Activated T-cell treated with anti-CD3 and anti-CD28 coated beads, Interleukin-2, amount 50 U/mL, for 4 hours (primary cell): ENCODE data around the gene IL4R. TPM values are rescaled to one million over a fixed set of nuclear protein-coding genes. Genes with fewer than 3 reads are reported as not detected.
"Not testable (repeated sequence)": the region's sequence is repeated elsewhere in the genome, so short reads cannot be mapped to it uniquely, and the experiment has no call there.

Experiments
- ATAC-seq, 2 donors: fragments of 200-7000 bp; cut with Tn5 transposase; one replicate each; pipeline ENCODE4 v1.10.0; 2021
- DNase-seq: peaks from one replicate; pipeline ENCODE4 v3.0.0-alpha.2; 2020
- H3K27me3 Mint-ChIP-seq: one replicate; pipeline ENCODE4 v1.8.0; 2021; ENCODE audit warnings: low read depth, mixed read lengths
- H3K36me3 Mint-ChIP-seq: one replicate; pipeline ENCODE4 v1.8.0; 2022; ENCODE audit warnings: mixed read lengths; ENCODE audit not compliant: insufficient read depth
- H3K4me1 Mint-ChIP-seq: one replicate; pipeline ENCODE4 v1.8.0; 2021; ENCODE audit warnings: low read depth, mixed read lengths
- H3K4me3 Mint-ChIP-seq: one replicate; pipeline ENCODE4 v1.8.0; 2021; ENCODE audit warnings: mild to moderate bottlenecking, moderate library complexity, mixed read lengths
- H3K9me3 Mint-ChIP-seq: one replicate; pipeline ENCODE4 v1.8.0; 2021; ENCODE audit warnings: mixed read lengths
- total RNA-seq, 3 donors: library from RNA; stranded (reverse); gene quantifications; one replicate each; pipeline ENCODE4 v1.2.1, GENCODE V29; 2021

The IL4R gene
- total RNA-seq, 3 donors from 2014 or later, result 110 to 143 (median 140) TPM

DNA sequence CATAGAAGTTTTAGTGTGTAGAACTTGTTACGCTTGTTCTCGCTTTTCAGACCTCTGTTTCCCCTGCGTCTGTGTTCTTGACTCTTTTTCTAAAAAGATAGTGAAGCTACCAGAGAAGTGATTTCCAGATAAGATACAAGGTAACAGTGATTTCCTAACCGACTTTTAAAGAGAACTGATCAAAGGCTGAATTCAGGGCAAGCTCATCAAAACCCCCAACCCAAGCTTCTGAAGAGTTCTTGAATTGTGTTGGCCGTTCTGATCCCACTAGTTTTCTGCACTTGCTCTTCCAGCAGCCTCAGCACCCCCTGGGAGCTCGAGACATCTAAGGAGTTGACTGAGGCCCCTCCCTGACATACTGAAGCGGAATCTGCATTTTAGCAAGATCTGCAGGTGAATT, 32.5 kb upstream of the IL4R start:
- H3K27me3 Mint-ChIP-seq, result no peaks in the 10 kb centered on the region
- no peaks in the 10 kb centered on the region for H3K9me3 Mint-ChIP-seq
- DNase-seq, result no peak
- ATAC-seq, result peak in 1 of 2 donors; percentile 20
- no peaks in the 10 kb centered on the region for H3K36me3 Mint-ChIP-seq
- H3K4me3 Mint-ChIP-seq, result peak overlapping the region; percentile 44
- peaks cover 48% of the 10 kb centered on the region for H3K4me1 Mint-ChIP-seq

DNA sequence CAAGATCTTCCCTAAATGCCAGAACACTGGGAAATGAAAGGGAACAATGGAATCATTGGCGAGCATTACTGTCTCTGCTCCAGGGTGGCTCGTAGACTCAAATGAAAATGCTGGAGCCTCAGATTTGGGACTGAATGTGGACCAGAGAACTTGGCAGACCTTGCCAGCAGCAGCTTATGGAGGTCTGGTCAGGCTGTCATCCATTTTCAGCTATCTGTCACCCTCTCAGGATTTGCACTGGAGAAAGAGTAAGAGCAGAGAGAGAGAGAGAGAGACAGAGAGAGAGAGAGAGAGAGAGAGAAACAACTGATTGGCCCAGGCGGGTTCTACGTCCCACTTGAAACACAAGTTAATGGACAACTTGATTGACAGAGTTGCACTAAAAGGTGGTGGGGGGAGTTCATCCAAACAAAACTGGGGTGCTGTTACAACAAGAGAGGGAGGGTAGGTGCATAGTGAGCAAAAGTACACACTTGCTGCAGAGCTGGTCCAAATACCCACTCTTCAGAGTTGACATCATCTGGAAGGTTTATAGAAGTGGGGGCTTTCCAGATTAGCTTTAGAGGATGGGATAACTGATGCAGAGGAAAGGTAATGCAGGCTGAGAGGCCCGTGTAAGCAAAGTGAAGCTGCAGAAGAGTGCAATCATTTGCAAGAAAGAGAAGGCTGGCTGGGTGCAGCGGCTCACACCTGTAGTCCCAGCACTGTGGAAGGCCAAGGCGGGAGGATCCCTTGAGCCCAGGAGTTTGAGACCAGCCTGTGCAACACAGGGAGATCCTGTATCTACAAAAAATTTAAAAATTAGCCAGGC, 28.7 kb upstream of the IL4R start:
- DNase-seq (no peak), ATAC-seq (peak in 1 of 2 donors; percentile 34)
- Mint-ChIP-seq H3K36me3 (no peaks in the 10 kb centered on the region), H3K4me3 (no peak overlapping the region), H3K27me3 (no peaks in the 10 kb centered on the region), H3K4me1 (peaks cover 60% of the 10 kb centered on the region), H3K9me3 (no peaks in the 10 kb centered on the region)

DNA sequence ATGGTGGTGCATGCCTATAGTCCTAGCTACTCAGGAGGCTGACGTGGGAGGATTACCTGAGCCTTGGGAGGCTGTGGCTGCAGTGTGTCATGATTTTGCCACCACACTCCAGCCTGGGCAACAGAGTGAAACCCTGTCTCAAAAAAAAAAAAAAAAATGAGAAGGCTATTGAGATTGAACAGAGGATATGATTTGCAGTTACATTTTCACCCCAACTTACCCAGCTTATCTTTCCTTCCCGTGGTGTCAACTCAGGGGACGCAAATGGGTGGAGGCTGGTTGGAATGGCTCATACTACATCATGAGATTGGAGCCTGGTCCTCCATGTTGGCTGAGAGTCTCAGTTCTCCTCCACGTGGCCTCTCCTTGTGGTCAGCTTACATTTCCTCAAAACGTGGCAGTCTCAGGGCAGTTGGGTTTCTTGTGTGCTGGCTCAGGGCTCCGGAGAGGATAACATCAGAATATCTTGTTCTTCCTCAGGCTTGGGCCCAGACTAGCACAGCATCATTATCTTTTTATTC, 28.0 kb upstream of the IL4R start:
- Mint-ChIP-seq H3K4me3 (no peak overlapping the region), H3K9me3 (no peaks in the 10 kb centered on the region), H3K4me1 (peaks cover 66% of the 10 kb centered on the region), H3K36me3 (no peaks in the 10 kb centered on the region), H3K27me3 (no peaks in the 10 kb centered on the region)
- ATAC-seq, result peak in 1 of 2 donors; percentile 7
- no peak for DNase-seq

DNA sequence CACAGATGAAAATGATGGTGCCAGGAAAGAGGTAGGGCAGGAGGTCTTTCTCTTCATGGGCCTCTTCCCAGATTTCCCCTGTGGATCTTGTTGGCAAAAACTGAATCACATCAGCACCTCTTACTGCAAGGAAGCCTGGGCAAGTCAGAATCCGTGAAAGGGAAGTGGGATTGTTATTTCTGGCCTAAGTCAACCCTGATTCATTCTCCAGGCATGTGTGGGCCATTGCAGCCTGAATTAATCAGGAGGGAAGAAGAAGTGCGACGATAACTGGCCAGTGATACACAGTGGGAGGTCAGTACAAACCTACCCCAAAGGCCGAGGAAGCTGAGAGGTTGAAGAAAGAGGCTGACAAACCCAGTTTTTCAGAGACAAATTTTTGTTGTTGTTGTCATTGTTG, 27.3 kb upstream of the IL4R start:
- Mint-ChIP-seq H3K4me3 (no peak overlapping the region), H3K9me3 (no peaks in the 10 kb centered on the region), H3K4me1 (peaks cover 66% of the 10 kb centered on the region), H3K27me3 (no peaks in the 10 kb centered on the region), H3K36me3 (no peaks in the 10 kb centered on the region)
- ATAC-seq (no peak), DNase-seq (no peak)

DNA sequence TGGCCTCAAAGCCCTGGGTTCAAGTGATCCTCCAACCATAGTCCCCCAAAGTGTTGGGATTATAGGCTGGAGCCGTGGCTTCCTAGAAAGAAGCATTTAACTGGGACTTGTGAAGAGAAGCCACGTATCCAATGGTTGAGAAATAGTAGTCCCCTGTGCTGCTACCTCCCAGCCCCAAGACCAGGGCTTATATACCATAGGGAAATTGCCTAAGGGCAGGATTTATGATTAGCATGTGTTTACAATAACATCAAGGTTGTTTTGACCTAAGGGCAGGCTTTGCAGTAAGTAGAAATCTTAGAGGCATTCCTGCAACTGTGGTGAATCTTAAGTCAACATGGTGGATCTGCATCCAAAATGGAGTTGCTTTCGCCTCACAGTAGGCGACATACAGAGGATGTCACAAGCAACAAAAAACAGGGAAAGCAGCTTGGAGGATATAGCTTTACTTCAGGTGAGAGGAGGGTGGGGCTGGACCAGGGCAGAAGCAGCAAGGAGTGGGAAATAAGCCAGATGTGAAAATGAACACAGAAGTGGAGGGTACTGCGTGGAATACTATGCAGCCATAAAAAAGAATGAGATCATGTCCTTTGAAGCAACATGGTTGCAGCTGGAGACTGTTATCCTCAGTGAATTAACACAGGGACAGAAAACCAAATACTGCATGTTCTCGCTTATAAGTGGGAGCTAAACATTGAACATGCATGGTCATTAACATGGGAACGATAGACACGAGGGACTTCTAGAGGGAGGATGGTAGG, 26.5 kb upstream of the IL4R start:
- H3K4me3 Mint-ChIP-seq, result no peak overlapping the region
- no peaks in the 10 kb centered on the region for H3K36me3 Mint-ChIP-seq
- ATAC-seq (no peak), DNase-seq (no peak)
- no peaks in the 10 kb centered on the region for H3K27me3 Mint-ChIP-seq
- H3K4me1 Mint-ChIP-seq, result peaks cover 62% of the 10 kb centered on the region
- H3K9me3 Mint-ChIP-seq, result no peaks in the 10 kb centered on the region

DNA sequence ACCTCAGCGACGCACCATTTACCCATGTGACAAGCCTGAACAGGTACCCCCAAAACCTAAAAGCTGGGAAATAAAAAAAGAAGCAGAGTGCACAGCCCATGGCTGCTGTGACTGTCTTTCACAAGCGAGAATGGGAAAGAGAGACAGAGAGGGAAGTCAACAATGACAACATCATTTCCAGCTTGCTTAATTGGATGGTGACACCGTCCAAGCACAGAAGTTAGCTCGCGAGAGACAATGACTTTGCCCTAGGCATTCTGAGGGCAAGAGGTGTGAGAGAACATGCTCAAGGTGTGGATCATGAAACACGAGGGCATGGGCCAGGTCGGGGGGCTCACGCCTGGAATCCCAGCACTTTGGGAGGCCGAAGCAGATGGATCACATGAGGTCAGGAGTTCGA, 25.9 kb upstream of the IL4R start:
- Mint-ChIP-seq H3K4me1 (peaks cover 59% of the 10 kb centered on the region), H3K9me3 (no peaks in the 10 kb centered on the region), H3K36me3 (no peaks in the 10 kb centered on the region), H3K27me3 (no peaks in the 10 kb centered on the region), H3K4me3 (no peak overlapping the region)
- DNase-seq (no peak), ATAC-seq (no peak)

DNA sequence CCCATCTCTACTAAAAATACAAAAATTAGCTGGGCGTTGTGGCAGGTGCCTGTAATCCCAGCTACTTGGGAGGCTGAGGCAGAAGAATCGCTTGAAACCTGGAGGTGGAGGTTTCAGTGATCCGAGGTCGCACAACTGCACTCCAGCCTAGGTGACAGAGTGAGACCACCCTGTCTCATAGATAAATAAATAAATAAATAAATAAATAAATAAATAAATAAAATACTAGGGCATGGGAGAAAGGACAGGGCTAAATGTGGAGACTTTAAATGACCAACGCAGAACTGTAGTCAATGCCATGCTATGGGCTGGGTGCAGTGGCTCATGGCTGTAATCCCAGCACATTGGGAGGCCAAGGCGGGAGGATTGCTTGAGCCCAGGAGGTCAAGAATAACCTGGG, 25.5 kb upstream of the IL4R start:
- H3K4me1 Mint-ChIP-seq, result peaks cover 55% of the 10 kb centered on the region
- H3K4me3 Mint-ChIP-seq, H3K27me3 Mint-ChIP-seq, H3K9me3 Mint-ChIP-seq, DNase-seq, H3K36me3 Mint-ChIP-seq, ATAC-seq: not testable (repeated sequence)

DNA sequence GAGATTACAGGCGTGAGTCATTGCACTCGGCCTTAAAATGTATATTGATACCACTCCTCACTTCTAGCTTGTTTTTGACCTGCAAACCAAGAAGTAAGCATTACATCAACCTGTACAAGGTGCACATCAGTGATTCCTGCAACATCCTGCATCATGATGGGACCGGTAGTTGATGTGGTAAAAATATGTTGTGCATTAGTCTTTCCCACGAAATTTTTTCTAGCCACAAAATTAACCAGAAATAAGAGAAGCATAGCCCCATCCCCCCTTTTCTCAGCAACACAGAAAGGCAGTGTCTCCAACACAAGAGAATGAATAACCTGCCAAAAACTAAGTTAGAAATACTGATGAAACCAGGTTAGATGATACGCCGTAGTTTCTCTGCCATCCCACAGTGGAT, 24.1 kb upstream of the IL4R start:
- no peak for DNase-seq
- no peaks in the 10 kb centered on the region for H3K9me3 Mint-ChIP-seq
- no peaks in the 10 kb centered on the region for H3K27me3 Mint-ChIP-seq
- ATAC-seq, result peak; percentile 69 to 79
- H3K36me3 Mint-ChIP-seq, result no peaks in the 10 kb centered on the region
- H3K4me3 Mint-ChIP-seq, result no peak overlapping the region
- peaks cover 44% of the 10 kb centered on the region for H3K4me1 Mint-ChIP-seq

DNA sequence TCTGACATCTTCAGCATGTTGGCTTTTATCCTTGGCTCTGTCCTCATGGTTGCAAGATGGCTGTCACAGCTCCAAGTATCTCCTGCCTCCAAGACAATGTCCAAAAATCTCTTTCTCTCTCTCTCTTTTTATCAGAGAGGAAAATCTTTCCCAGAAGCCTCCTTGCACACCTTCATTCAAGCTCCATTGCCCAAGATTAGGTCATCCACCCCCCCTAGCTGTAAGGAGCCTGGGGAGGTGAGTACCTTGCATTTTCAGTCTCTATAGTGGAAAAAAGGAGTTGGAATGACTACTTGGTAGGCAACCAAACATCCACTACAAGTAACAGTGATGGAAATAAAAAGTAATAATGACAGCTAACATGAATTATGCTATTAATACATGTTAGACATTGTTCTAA, 23.2 kb upstream of the IL4R start:
- ATAC-seq, result no peak
- Mint-ChIP-seq H3K27me3 (no peaks in the 10 kb centered on the region), H3K4me1 (peaks cover 35% of the 10 kb centered on the region)

DNA sequence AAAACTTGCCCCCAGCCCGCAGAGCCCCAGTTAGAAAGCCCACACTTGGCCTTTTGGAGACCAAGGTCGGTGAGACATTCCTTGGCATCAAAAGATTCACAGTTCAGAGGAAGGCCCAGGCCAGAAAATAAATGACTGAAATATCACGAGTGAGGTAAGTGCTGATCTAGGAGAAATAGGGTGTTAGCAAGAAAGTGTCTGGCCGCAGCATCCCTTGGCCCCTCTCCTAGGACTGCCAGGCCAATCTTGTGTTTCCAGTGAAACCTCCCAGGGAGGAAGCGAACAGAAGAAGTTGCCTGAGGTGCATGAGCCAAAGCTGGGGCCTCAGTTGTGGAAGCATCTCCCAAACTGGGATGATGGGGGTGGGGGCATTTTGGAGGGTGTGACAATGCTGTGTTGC, 22.7 kb upstream of the IL4R start:
- H3K9me3 Mint-ChIP-seq, result no peaks in the 10 kb centered on the region
- no peak overlapping the region for H3K4me3 Mint-ChIP-seq
- peaks cover 34% of the 10 kb centered on the region for H3K4me1 Mint-ChIP-seq
- no peaks in the 10 kb centered on the region for H3K36me3 Mint-ChIP-seq
- no peak for ATAC-seq
- DNase-seq, result no peak
- no peaks in the 10 kb centered on the region for H3K27me3 Mint-ChIP-seq

More for the DNA sequence above, 23.2 kb upstream of the IL4R start:
- DNase-seq, result no peak
- H3K4me3 Mint-ChIP-seq, result no peak overlapping the region
- H3K9me3 Mint-ChIP-seq, result no peaks in the 10 kb centered on the region
- H3K36me3 Mint-ChIP-seq, result no peaks in the 10 kb centered on the region

DNA sequence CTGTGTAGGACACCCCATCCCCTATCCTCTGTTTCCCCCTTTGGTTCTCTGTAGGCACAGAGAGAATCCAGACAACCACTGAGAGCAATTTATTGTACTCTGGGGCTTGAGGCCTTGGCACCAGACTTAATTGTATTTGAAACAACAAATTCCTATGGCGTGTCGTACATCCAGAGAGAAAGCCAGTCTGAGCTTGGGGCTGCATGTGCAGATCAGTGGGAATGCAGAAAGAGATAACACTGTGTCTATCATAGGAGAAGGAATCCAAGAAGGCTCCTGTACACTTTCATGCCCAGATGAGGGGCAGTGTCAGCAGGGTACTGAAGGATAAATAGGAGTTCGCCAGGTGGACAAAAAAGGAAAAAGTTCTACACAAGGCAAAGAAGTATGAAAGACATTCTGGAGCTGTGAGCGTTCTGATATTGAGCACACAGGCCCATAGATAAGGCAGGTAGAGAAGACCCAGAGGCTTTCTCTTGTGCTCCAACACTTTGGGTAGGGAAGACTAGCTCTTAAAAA, 22.0 kb upstream of the IL4R start:
- H3K9me3 Mint-ChIP-seq, result no peaks in the 10 kb centered on the region
- no peaks in the 10 kb centered on the region for H3K27me3 Mint-ChIP-seq
- no peak for ATAC-seq
- no peak overlapping the region for H3K4me3 Mint-ChIP-seq
- no peak for DNase-seq
- H3K4me1 Mint-ChIP-seq, result peaks cover 32% of the 10 kb centered on the region
- H3K36me3 Mint-ChIP-seq, result no peaks in the 10 kb centered on the region

DNA sequence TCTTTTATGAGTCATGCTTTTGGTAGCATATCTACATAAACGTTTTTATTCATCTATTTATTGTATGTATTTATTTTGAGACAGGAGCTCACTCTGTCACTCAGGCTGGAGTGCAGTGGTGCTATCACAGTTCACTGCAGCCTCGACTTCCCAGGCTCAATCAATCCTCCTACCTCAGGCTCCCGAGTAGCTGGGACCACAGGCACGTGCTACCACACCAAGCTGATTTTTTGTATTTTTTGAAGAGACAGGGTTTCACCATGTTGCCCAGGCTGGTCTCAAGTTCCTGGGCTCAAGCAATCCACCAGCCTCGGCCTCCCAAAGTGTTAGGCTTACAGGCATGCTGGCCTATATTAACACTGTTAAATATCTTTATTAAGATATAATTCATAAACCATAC, 20.4 kb upstream of the IL4R start:
- Mint-ChIP-seq H3K9me3 (no peaks in the 10 kb centered on the region), H3K4me1 (peaks cover 39% of the 10 kb centered on the region), H3K27me3 (no peaks in the 10 kb centered on the region), H3K4me3 (no peak overlapping the region), H3K36me3 (no peaks in the 10 kb centered on the region)
- ATAC-seq (no peak), DNase-seq (no peak)

DNA sequence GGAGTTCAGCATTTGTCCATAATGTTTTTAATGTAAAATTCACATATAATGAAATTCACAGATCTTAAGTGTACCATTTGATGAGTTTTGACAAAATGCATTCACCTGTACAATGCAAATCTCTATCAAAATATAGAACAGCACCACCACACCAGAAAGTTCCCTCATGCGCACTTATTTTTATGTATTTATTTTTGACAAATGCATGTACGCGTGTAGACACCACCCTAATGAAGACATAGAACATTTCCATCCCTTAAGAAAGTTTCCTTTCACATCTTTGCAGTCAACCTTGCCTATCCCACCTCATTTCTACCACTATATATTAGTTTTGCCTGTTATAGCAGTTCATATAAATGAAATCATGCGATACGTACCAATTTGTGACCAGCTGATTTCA, 15.6 kb upstream of the IL4R start:
- Mint-ChIP-seq H3K27me3 (peaks cover 3% of the 10 kb centered on the region), H3K9me3 (no peaks in the 10 kb centered on the region), H3K36me3 (no peaks in the 10 kb centered on the region), H3K4me1 (peaks cover 24% of the 10 kb centered on the region), H3K4me3 (no peak overlapping the region)
- ATAC-seq (no peak), DNase-seq (no peak)

DNA sequence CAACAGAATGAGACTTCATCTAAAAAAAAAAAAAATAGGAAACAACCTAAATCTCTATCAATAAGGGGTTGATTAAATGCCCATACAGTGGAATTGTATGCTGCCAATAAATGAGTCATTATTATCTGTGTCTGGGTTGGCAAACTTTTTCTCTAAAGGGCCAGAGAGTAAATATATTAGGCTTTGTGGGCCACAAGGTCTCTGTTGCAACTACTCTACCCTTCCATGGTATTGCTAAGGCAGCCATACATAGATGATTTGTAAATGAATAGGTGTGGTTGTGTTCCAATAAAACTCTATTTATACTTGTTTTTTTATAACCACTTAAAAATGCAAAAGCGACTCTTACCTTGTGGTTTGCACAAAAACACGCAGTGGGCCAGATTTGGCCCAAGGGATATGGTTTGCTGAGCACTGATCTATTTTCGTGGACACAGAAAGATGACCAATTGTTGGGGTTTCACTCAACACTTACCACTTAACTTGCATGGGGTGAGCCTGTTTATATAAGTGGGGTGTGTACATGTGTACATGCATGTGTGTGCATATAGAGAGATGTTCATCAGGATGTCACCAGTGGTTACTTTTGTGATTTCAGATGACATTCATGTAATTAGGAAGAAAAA, 12.4 kb upstream of the IL4R start:
- Mint-ChIP-seq H3K4me1 (peaks cover 27% of the 10 kb centered on the region), H3K36me3 (no peaks in the 10 kb centered on the region), H3K27me3 (peaks cover 3% of the 10 kb centered on the region), H3K4me3 (no peak overlapping the region), H3K9me3 (peaks cover 4% of the 10 kb centered on the region)
- ATAC-seq, result no peak
- no peak for DNase-seq
